HCEC 1CT (cell line): ENCODE measurements around the gene SLC5A1.
A peak's percentile ranks its signal among the peaks of the same experiment; 100 is the strongest.

Experiments
- DNase-seq: peaks from one replicate; pipeline ENCODE4 v3.0.0-alpha.2; 2017

SLC5A1 gene

DNA sequence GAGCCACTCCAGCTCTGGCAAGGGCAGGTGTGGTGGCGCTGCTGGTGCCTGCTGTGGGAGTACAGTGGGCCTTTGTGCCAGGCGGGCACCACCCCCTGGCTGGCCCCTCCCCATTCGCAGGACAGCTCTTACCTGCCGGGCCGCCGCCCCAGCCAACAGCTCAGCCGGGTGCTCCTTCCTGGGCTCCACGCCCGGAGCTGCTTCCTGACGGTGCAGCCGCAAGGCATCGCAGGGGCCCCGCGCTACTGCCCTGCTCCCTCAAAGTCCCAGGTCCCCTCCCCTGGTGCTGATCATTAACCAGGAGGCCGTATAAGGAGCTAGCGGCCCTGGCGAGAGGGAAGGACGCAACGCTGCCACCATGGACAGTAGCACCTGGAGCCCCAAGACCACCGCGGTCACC, at the start of gene SLC5A1:
Gene SLC5A1 (plus strand): TSS at position 338 of the 400 bp plus-strand sequence. CDS start 21 bp downstream, at position 359.
- no peak for DNase-seq

- DNase-seq: no peak
Measured at GRCh38 chr22:31995046-31995445, 48.0 kb upstream of the SLC5A1 start.

DNA sequence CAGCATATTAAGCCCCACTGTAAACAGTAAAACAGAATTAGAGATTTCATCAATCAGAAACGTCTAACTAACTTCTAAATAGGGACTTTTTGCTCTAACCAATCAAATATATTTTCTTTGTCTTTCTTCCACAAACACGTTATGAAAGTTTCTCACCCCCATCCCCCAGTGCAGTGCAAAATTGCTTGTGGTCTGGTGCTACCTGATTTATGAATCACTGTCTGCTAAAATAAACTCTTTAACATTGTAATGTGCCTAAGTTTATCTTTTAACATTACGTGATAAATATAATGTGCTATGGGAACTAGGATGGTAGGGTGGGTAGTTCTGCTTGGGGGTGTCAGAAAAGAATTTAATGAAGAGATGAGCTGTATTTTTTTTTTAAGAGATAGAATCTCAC, 47.3 kb upstream of the SLC5A1 start:
- no peak for DNase-seq

GRCh38 chr22:31998784-31999385, 44.2 kb upstream of the SLC5A1 start:
- DNase-seq: no peak

DNA sequence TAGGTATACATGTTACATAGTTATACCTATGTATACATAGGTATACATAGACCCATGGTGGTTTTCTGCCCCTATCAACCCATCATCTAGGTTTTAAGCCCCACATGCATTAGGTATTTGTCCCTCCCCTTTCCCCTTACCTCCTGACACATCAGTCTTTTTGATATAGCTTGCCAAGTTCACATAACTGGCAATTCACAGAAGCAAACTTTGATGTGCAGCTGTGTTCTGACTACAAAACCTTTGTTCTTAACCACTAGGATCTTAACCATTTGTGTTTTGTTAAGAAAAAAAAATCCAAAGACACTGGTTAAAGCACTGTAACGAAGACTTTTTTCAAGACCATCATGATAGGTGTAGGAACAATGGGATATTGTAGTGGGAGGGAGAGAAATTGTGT, 42.9 kb upstream of the SLC5A1 start:
- DNase-seq: no peak

- peak; percentile 19 for DNase-seq
Measured at GRCh38 chr22:32005453-32005852, 37.6 kb upstream of the SLC5A1 start.

DNA sequence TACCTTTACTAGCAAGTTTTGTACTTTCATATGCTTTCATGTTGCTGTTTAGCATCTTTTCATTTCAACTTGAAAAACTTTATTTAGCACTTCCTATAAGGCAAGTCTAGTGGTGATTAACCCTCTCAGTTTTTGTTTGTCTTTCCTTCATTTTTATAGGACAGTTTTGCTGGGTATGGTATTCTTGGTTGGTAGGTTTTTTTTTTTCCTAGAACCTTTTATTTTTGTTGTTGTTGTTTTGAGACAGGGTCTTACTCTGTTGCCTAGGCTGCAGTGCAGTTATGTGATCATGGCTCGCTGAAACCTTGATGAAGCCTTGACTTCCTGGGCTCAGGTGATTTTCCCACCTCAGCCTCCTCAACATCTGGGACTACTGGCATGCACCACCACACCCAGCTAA, 29.9 kb upstream of the SLC5A1 start:
- DNase-seq: no peak

DNA sequence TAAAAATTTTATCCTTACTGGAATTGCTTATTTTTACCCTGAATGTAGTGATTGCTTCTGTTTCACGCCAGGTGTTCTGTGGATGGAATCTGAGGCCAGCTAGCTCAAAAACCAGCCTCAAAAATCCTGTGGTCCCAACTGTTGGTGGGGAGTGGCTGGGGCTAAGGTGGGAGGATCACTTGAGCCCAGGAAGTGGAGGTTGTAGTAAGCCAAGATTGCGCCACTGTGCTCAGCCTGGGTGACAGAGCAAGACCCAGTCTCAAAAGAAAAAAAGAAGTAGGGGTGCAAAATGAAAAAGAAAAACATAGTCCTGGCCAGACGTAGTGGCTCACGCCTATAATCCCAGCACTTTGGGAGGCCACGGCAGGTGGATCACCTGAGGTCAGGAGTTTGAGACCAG, 27.0 kb upstream of the SLC5A1 start:
- no peak for DNase-seq

DNA sequence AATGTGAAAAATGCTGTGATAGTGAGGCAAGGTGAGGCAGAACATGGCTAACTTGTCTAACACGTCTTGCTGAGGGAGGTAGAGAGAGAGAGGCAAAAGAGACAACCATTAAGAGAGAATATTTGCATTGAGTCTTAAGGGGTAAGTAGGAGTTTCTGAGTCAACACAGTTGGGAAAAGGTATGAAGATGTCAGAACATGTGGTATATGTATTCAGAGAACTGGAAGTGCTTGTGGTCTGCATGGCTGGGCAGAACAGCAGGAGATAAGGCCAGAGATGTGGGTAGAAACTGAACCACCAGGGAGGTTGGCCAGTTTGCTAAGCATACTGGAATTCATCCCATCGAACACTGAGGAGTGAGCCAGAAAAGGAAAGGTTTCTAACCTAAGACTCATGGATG, 25.0 kb upstream of the SLC5A1 start:
- no peak for DNase-seq

DNA sequence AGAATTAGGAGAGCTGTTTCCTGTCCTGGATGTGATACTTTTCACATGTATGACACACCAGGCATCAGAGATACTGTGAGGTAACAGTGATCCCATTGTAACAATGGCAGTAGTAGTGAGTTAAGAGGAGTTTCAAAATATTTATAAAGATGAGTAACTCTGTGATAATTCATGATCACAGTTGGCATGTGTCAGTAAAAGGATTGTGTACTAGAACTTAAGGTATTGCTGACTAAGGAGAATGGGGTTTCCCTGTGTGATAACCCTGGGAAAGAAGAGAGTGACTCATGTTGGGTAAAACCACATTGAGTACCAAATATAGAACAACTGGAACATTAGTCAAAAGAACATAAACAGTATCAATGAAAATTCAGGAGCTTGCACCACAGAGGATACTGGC, 22.9 kb upstream of the SLC5A1 start:
- peak; percentile 92 for DNase-seq

DNA sequence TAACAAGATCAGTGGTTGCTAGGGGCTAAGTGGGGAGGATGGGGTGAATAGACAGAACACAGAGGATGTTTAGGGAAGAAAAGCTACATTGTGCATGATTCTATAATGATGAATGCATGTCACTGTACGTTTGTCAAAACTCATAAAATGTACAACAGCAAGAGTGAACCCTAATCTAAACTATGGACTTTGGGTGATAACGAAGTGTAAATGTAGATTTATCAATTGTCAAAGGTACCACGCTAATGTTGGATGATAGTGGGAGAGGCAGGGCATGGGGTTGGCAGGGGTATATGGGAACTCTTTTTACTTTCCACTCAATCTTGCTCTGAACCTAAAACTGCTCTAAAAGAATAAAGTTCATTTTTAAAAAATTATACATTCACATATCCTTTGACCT, 21.3 kb upstream of the SLC5A1 start:
- no peak for DNase-seq

- no peak for DNase-seq
Measured at GRCh38 chr22:32023251-32023827, 19.7 kb upstream of the SLC5A1 start.

DNA sequence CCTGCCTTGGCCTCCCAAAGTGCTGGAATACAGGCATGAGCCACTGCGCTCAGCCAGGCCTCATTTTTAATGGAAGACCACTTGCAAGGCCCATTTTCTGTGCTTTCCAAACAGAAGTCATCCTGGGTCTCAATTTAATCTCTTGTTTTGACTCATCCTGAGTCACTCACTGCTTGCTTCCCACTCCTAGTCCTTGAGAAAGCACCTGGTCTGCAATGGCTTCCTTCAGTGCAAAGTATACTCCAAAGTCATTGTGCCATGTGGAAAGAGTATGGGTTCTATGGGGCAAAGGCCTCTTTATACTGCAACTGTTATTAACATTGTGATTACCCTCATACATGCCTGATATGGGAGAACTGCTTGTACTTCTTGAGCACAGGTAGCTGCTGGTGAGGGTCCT, 18.3 kb upstream of the SLC5A1 start:
- peak; percentile 33 for DNase-seq

DNA sequence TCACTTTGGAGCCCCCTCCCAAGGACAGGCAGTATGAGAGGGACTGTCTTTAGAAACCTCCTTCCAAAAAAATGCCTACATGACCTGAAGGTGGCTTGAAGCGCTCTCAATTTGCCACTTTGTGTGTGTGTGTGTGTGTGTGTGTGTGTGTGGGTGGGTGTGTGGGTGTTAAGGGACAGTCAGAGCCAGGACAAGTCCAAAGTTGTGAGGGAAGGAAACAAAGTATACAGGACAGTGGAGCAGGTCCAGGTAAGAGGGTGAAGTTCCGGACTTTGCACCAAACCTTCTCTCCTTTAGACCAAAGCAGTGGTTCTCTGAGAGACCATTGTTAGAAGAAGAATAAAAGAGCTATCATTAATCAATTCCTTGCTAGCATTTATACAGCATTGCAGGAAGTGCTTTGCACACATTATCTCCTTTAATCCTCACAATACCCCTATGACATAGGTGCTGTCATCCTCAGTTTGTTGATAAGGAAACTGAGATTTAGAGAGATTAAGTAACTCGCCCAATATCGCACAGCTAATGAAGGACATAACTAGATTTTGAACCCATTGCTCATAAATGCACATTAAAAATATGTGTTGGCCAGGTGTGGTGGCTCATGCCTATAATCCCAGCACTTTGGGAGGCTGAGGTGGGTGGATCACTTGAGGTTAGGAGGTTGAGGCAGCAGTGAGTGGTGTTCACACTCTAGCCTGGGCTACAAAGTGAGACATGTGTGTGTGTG, 12.4 kb upstream of the SLC5A1 start:
- no peak for DNase-seq

- DNase-seq: no peak
Measured at GRCh38 chr22:32031466-32031865, 11.6 kb upstream of the SLC5A1 start.

DNA sequence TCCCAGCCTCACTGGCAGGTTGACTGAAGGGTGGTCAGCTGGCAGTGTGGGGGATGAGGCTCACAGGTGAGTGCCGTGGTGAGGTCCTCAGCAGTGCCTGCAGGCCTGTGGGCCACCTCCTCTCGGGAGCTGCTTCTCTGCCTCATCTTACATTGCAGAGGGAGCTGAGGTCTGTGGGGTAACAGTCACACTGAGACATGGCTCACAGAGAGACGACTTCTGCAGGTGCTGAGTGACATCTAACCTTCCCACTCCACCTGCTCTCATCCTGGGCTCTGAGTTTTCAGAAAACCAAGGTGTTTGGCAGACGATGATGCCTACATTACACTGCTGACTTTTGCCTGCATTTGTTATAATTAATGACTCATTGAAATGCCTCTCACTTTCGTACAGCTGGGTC, 8.8 kb upstream of the SLC5A1 start:
- no peak for DNase-seq

- DNase-seq: no peak
Measured at GRCh38 chr22:32037236-32037635, 5.8 kb upstream of the SLC5A1 start.

- DNase-seq: no peak
Measured at GRCh38 chr22:32040324-32040904, 2.6 kb upstream of the SLC5A1 start.

DNA sequence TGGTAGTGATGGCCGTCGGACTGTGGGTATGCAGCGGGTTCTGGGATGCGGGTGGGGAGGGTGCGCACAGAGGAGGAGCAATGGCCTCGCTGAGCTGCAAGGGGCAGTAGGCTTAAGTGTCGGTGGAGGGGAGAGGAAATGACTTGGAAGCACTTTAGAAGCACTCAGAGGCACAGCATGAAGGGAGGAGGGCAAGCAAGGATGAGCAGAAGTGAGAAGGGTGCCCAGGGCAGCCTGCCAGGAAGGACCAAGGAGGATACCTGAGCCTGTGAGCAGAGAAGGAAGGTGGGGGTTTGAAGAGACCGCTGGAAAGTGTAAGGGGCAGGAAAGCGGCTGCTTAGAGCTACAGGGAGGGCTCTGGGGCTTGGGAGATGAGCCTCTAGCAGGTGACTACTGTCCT, 330 bp downstream of the SLC5A1 start:
- no peak for DNase-seq

DNA sequence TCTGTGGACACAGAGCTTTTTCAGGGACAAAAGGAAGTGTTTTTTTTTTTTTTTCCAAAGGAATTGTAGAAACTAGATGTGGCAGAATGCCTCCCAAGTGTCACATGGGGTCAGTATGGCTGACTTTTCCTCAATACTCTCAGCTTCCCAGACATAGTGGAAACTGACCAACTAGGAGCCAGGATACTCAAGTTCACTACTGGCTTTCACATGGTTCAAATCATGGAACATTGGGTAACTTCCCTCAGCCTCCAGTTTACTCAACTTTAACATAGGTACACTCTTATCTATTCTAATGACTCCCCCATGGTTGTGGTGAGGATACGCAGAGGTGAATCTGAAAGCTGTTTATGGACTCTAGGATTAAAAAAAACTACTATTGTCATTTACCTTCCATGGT, 1.4 kb downstream of the SLC5A1 start:
- no peak for DNase-seq

DNA sequence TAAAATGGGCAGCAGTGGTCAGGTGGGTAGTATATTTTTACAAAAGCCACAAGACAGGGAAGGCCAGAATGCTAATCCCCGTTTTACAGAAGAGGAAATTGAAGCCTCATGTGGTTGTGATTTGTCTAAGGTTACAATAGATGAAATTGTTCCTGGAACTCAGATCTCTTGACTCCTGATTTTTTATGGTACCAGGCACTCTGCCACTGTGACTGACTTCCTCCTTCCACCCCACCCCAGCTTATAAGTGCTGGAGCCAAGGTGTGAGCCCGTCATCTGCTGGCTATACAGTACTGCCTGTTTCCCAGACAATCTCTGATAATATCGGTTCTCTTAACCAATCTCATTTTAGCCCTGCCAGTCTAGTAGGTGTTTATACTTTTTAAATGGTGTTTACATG, 1.9 kb downstream of the SLC5A1 start:
- DNase-seq: no peak

DNA sequence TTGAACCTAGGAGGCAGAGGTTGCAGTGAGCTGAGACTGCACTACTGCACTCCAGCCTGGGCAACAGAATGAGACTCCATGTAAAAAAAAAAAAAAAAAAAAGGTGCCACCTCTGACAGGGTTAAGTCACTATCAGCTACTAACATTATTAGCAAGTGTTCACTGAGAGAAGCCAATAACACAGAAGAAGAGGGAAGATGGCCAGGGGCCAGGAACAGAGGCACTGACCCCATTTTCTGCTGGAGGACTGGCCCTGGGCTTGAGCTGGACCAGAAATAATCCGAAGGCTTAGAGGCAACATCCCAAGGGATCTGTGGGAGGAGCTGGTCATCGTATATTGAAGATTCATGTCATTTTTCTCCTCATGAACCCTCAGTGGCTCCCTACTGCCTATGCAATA, 5.0 kb downstream of the SLC5A1 start:
- no peak for DNase-seq

GRCh38 chr22:32050678-32051515, 7.8 kb downstream of the SLC5A1 start:
- DNase-seq: peak; percentile 85
